HepG2 (cell line): ENCODE measurements around the gene CNEP1R1. TPM values are rescaled to one million over a fixed set of nuclear protein-coding genes. Genes with fewer than 3 reads are reported as not detected.

ENCODE experiments used
- ATRX ChIP-seq: sonication (generic); formaldehyde crosslinking; IDR thresholded peaks from 2 replicates; pipeline ENCODE4 v1.4.0; 2020; ENCODE audit warnings: missing genetic modification reagents, borderline replicate concordance
- CENPT ChIP-seq: sonication (generic); formaldehyde crosslinking; IDR thresholded peaks from 2 replicates; pipeline ENCODE4 v1.8.0; 2022; ENCODE audit warnings: low read depth, mild to moderate bottlenecking, moderate library complexity, missing genetic modification reagents
- ERF ChIP-seq: IDR thresholded peaks from 2 replicates; pipeline ENCODE4 v1.6.1; 2018; ENCODE audit warnings: missing biosample characterization, missing genetic modification reagents
- GLI4 ChIP-seq: sonication (generic); formaldehyde crosslinking; IDR thresholded peaks from 2 replicates; pipeline ENCODE4 v1.5.1; 2020; ENCODE audit warnings: missing genetic modification reagents, mild to moderate bottlenecking, moderate library complexity, borderline replicate concordance
- NR2F1 ChIP-seq, 2 experiments: fragments of 450-650 bp in 1 of 2; formaldehyde crosslinking in 1 of 2; IDR thresholded peaks; 2 replicates each; pipeline versions ENCODE4 v1.5.0 to v1.6.1; 2016 to 2020; ENCODE audit warnings: mild to moderate bottlenecking in 1 of 2, missing compliant biosample characterization in 1 of 2, missing genetic modification reagents in 1 of 2, moderate library complexity in 1 of 2
- ONECUT2 ChIP-seq: sonication (generic); formaldehyde crosslinking; IDR thresholded peaks from 2 replicates; pipeline ENCODE4 v1.4.0; 2020; ENCODE audit warnings: missing genetic modification reagents
- POLR2A ChIP-seq, 2 experiments: IDR thresholded peaks; 2 replicates each; pipeline ENCODE4 v1.6.1; 2011; ENCODE audit warnings: low read depth in 2 of 2, low read length in 2 of 2, mild to moderate bottlenecking in 1 of 2, moderate library complexity in 1 of 2; ENCODE audit not compliant: insufficient read depth in 1 of 2
- POLR2AphosphoS2 ChIP-seq: IDR thresholded peaks from 2 replicates; pipeline ENCODE4 v1.6.1; 2011; ENCODE audit warnings: low read depth, low read length, improper control_type of control experiment
- REPIN1 ChIP-seq: sonication (generic); formaldehyde crosslinking; IDR thresholded peaks from 2 replicates; pipeline ENCODE4 v1.8.0; 2022; ENCODE audit warnings: missing genetic modification reagents, low read depth, mild to moderate bottlenecking, borderline replicate concordance
- SNRNP70 ChIP-seq: fragments of 200-400 bp; formaldehyde crosslinking; IDR thresholded peaks from 2 replicates; pipeline ENCODE4 v1.6.1; 2017; ENCODE audit warnings: mild to moderate bottlenecking, low read depth, low read length, moderate library complexity
- SP4 ChIP-seq: sonication (generic); formaldehyde crosslinking; IDR thresholded peaks from 2 replicates; pipeline ENCODE4 v1.8.1; 2023; ENCODE audit warnings: mild to moderate bottlenecking, missing genetic modification reagents
- THYN1 ChIP-seq: sonication (generic); formaldehyde crosslinking; IDR thresholded peaks from 2 replicates; pipeline ENCODE4 v1.8.1; 2023; ENCODE audit warnings: low read depth, mild to moderate bottlenecking, moderate library complexity, missing genetic modification reagents, borderline replicate concordance
- ZFP37 ChIP-seq: sonication (generic); formaldehyde crosslinking; IDR thresholded peaks from 2 replicates; pipeline ENCODE4 v1.4.0; 2020; ENCODE audit warnings: missing genetic modification reagents, borderline replicate concordance
- ZNF549 ChIP-seq: sonication (generic); formaldehyde crosslinking; IDR thresholded peaks from 2 replicates; pipeline ENCODE4 v1.5.0; 2020; ENCODE audit warnings: missing genetic modification reagents
- polyA plus RNA-seq, 8 experiments: library from polyadenylated mRNA; depleted of rRNA in 3 of 8; stranded (reverse) in 7 of 8; unstranded in 1 of 8; fragments of >200 nt; fragmentation: Illumina TruSeq in 4 of 8; extraction: Trizol in 4 of 8; gene quantifications; 2 replicates each; pipeline versions ENCODE4 v1.2.1 to v1.2.3, GENCODE V29; 2011 to 2016; ENCODE audit warnings: low read depth in 4 of 8, missing spikeins in 1 of 8, mixed read lengths in 1 of 8; ENCODE audit not compliant: insufficient read depth in 1 of 8
- total RNA-seq, 5 experiments: library from RNA; depleted of rRNA; stranded (reverse); fragments of >200 nt; fragmentation: Illumina TruSeq; extraction: Trizol; gene quantifications; 2 replicates each; pipeline ENCODE4 v1.2.3, GENCODE V29; 2016; ENCODE audit warnings: low read depth in 1 of 5
- TF ChIP-seq, protein P1 (sequence below): sonication (generic); formaldehyde crosslinking; IDR thresholded peaks from 2 replicates; pipeline ENCODE4 v1.4.0; 2020; ENCODE audit warnings: missing genetic modification reagents, borderline replicate concordance
- TF ChIP-seq, protein P2 (sequence below): sonication (generic); formaldehyde crosslinking; IDR thresholded peaks from 2 replicates; pipeline ENCODE4 v1.4.0; 2020; ENCODE audit warnings: mild to moderate bottlenecking, missing genetic modification reagents
- TF ChIP-seq, protein P3 (sequence below): sonication (generic); formaldehyde crosslinking; IDR thresholded peaks from 2 replicates; pipeline ENCODE4 v1.4.0; 2020; ENCODE audit warnings: missing genetic modification reagents
- TF ChIP-seq, protein P4 (sequence below): sonication (generic); formaldehyde crosslinking; IDR thresholded peaks from 2 replicates; pipeline ENCODE4 v1.4.0; 2020; ENCODE audit warnings: mild to moderate bottlenecking, missing genetic modification reagents
- TF ChIP-seq, protein P5 (sequence below): sonication (generic); formaldehyde crosslinking; IDR thresholded peaks from 2 replicates; pipeline ENCODE4 v1.4.0; 2020; ENCODE audit warnings: missing genetic modification reagents, borderline replicate concordance

The CNEP1R1 gene
- total and polyA plus RNA-seq, 2 of the 13 experiments (the other 11 are each of a cell fraction or from before 2014, with no cell fraction given): 23.6 to 26.8 TPM

DNA sequence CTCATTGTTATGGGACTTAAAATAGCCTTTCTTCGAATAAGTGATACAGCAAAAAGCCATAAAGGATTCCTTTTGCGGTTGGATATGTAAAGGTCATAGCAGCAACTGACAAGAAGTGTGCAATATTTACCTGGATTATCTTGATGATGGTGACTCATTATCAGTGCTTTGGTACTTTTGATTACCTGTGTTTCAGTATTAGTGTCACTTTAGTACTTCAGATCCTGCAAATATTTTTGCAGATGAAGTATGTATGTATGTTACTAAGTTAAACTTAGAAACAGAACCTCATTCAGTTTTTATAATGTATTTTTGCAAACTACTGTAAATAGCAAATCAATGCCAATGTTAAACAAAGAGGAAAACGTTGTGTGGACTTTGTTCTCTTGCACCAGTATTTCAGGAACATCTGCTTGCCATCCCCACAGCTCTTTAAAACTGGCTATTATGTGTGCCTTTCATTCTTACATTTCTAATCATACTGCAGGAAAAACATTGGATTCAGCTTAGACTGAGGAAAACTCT lies 10.5 kb downstream of the CNEP1R1 start (continued):
- TF ChIP-seq NR2F1 (CRISPR knock-in tag; IDR thresholded peaks at IDR 0.05) (peak; percentile 53 to 90; a peak in 3 of 4 replicates), POLR2AphosphoS2 (no peak), GLI4 (CRISPR knock-in tag) (no peak), ZFP37 (CRISPR knock-in tag) (no peak), CENPT (CRISPR knock-in tag) (no peak), ONECUT2 (CRISPR knock-in tag) (peak; percentile 84), REPIN1 (CRISPR knock-in tag) (no peak), POLR2A (IDR thresholded peaks at IDR 0.05; ENCODE audit: insufficient read depth in 1 of 2, low read depth in 2 of 2, low read length in 2 of 2) (no peak), SP4 (CRISPR knock-in tag) (no peak), THYN1 (CRISPR knock-in tag) (no peak), ZNF549 (0 out of 2 replicates have a peak, but pooled peaks have one; percentile 44), ERF (CRISPR knock-in tag) (0 out of 2 replicates have a peak, but pooled peaks have one; percentile 56), SNRNP70 (no peak), ATRX (no peak)
- TF ChIP-seq, protein P1, sequence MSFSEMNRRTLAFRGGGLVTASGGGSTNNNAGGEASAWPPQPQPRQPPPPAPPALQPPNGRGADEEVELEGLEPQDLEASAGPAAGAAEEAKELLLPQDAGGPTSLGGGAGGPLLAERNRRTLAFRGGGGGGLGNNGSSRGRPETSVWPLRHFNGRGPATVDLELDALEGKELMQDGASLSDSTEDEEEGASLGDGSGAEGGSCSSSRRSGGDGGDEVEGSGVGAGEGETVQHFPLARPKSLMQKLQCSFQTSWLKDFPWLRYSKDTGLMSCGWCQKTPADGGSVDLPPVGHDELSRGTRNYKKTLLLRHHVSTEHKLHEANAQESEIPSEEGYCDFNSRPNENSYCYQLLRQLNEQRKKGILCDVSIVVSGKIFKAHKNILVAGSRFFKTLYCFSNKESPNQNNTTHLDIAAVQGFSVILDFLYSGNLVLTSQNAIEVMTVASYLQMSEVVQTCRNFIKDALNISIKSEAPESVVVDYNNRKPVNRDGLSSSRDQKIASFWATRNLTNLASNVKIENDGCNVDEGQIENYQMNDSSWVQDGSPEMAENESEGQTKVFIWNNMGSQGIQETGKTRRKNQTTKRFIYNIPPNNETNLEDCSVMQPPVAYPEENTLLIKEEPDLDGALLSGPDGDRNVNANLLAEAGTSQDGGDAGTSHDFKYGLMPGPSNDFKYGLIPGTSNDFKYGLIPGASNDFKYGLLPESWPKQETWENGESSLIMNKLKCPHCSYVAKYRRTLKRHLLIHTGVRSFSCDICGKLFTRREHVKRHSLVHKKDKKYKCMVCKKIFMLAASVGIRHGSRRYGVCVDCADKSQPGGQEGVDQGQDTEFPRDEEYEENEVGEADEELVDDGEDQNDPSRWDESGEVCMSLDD: no peak
- TF ChIP-seq, protein P2, sequence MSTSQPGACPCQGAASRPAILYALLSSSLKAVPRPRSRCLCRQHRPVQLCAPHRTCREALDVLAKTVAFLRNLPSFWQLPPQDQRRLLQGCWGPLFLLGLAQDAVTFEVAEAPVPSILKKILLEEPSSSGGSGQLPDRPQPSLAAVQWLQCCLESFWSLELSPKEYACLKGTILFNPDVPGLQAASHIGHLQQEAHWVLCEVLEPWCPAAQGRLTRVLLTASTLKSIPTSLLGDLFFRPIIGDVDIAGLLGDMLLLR: no peak
- TF ChIP-seq, protein P3, sequence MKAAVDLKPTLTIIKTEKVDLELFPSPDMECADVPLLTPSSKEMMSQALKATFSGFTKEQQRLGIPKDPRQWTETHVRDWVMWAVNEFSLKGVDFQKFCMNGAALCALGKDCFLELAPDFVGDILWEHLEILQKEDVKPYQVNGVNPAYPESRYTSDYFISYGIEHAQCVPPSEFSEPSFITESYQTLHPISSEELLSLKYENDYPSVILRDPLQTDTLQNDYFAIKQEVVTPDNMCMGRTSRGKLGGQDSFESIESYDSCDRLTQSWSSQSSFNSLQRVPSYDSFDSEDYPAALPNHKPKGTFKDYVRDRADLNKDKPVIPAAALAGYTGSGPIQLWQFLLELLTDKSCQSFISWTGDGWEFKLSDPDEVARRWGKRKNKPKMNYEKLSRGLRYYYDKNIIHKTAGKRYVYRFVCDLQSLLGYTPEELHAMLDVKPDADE (CRISPR knock-in tag): no peak
- TF ChIP-seq, protein P4, sequence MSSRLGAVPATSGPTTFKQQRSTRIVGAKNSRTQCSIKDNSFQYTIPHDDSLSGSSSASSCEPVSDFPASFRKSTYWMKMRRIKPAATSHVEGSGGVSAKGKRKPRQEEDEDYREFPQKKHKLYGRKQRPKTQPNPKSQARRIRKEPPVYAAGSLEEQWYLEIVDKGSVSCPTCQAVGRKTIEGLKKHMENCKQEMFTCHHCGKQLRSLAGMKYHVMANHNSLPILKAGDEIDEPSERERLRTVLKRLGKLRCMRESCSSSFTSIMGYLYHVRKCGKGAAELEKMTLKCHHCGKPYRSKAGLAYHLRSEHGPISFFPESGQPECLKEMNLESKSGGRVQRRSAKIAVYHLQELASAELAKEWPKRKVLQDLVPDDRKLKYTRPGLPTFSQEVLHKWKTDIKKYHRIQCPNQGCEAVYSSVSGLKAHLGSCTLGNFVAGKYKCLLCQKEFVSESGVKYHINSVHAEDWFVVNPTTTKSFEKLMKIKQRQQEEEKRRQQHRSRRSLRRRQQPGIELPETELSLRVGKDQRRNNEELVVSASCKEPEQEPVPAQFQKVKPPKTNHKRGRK: no peak
- TF ChIP-seq, protein P5, sequence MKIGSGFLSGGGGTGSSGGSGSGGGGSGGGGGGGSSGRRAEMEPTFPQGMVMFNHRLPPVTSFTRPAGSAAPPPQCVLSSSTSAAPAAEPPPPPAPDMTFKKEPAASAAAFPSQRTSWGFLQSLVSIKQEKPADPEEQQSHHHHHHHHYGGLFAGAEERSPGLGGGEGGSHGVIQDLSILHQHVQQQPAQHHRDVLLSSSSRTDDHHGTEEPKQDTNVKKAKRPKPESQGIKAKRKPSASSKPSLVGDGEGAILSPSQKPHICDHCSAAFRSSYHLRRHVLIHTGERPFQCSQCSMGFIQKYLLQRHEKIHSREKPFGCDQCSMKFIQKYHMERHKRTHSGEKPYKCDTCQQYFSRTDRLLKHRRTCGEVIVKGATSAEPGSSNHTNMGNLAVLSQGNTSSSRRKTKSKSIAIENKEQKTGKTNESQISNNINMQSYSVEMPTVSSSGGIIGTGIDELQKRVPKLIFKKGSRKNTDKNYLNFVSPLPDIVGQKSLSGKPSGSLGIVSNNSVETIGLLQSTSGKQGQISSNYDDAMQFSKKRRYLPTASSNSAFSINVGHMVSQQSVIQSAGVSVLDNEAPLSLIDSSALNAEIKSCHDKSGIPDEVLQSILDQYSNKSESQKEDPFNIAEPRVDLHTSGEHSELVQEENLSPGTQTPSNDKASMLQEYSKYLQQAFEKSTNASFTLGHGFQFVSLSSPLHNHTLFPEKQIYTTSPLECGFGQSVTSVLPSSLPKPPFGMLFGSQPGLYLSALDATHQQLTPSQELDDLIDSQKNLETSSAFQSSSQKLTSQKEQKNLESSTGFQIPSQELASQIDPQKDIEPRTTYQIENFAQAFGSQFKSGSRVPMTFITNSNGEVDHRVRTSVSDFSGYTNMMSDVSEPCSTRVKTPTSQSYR (CRISPR knock-in tag): peak; percentile 30; the same call in 1 of the 2 replicates
